HepG2 (cell line): ENCODE measurements around the gene HTD2. TPM values are rescaled to one million over a fixed set of nuclear protein-coding genes. Genes with fewer than 3 reads are reported as not detected.

Experiments used
- ATAC-seq: fragments of 200-7000 bp; cut with Tn5 transposase; 3 replicates; pipeline ENCODE4 v1.9.1; 2020; ENCODE audit warnings: mild to moderate bottlenecking, moderate library complexity
- BruUV-seq: library from RNA; stranded (reverse); fragments of 400-500 nt; replicated peaks from 2 replicates; lab custom pipeline; 2021; lab: Mats Ljungman, UMichigan
- CTCF ChIA-PET: fragments of 300-600 bp; formaldehyde crosslinking; extraction: SDS; loops from one replicate; lab custom pipeline; 2021; ENCODE audit warnings: low total read pairs, inconsistent platforms, low intra/inter-chr PET ratio; lab: Yijun Ruan, JAX
- POLR2A ChIA-PET: fragments of 350-600 bp; sonication (Branson Sonifier 250); formaldehyde crosslinking; loops from one replicate; lab custom pipeline; 2020; ENCODE audit warnings: antibody characterized with exemption, inconsistent platforms; lab: Yijun Ruan, JAX
- DNase-seq: peaks from one replicate; pipeline ENCODE4 v3.0.0-alpha.2; 2015; ENCODE audit warnings: low spot score
- FAIRE-seq: peaks from 3 replicates; lab custom pipeline; 2011; peaks lifted over from hg19 to GRCh38; lab: Jason Lieb, UNC
- H2AFZ ChIP-seq: one replicate; pipeline ENCODE4 v1.6.1; 2011; ENCODE audit warnings: low read length, inconsistent platforms
- H3K27ac ChIP-seq: fragments of 300-600 bp; 3 replicates; pipeline ENCODE4 v1.8.0; 2011; ENCODE audit warnings: mixed run types, mild to moderate bottlenecking, mixed read lengths, low read length, inconsistent platforms; ENCODE audit not compliant: insufficient read depth; ENCODE audit errors: extremely low read length
- H3K27me3 ChIP-seq, 2 experiments: fragments of 200-600 bp in 1 of 2; 2 replicates in 1 of 2; 3 replicates in 1 of 2; pipeline versions ENCODE4 v1.6.0 to v1.8.0; 2011; ENCODE audit warnings: low read length in 2 of 2, mild to moderate bottlenecking in 2 of 2, moderate library complexity in 2 of 2, inconsistent platforms in 1 of 2; ENCODE audit not compliant: insufficient read depth in 2 of 2, control insufficient read depth in 1 of 2
- H3K36me3 ChIP-seq, 2 experiments: fragments of 200-600 bp in 1 of 2; replicated peaks in 1 of 2; 2 replicates in 1 of 2; 3 replicates in 1 of 2; pipeline versions ENCODE4 v1.5.1 to v1.8.0; 2011; ENCODE audit warnings: low read length in 2 of 2, inconsistent platforms in 1 of 2; ENCODE audit not compliant: insufficient read depth in 2 of 2, control insufficient read depth in 1 of 2
- H3K4me1 ChIP-seq: 2 replicates; pipeline ENCODE4 v1.5.1; 2012; ENCODE audit warnings: low read length, inconsistent platforms; ENCODE audit not compliant: insufficient read depth
- H3K4me2 ChIP-seq: 2 replicates; pipeline ENCODE4 v1.6.0; 2011; ENCODE audit warnings: low read depth, low read length, inconsistent platforms
- H3K4me3 ChIP-seq, 3 experiments: fragments of 200-600 bp in 1 of 3; sonication (generic), shearing (Covaris generic) in 1 of 3; replicated peaks in 1 of 3; 2 replicates each; pipeline ENCODE4 v1.5.1; 2011 to 2016; ENCODE audit warnings: low read length in 3 of 3, inconsistent platforms in 2 of 3, low read depth in 2 of 3, mild to moderate bottlenecking in 2 of 3, control low read depth in 1 of 3, mixed read lengths in 1 of 3; ENCODE audit not compliant: insufficient read depth in 1 of 3
- H3K79me2 ChIP-seq: one replicate; pipeline ENCODE4 v1.6.1; 2011; ENCODE audit warnings: low read length, inconsistent platforms; ENCODE audit not compliant: insufficient read depth
- H3K9ac ChIP-seq: 2 replicates; pipeline ENCODE4 v1.6.0; 2011; ENCODE audit warnings: mild to moderate bottlenecking, low read depth, low read length, inconsistent platforms; ENCODE audit not compliant: insufficient read depth
- H3K9me3 ChIP-seq: 2 replicates; pipeline ENCODE4 v1.5.1; 2012; ENCODE audit warnings: mild to moderate bottlenecking, low read length
- H4K20me1 ChIP-seq: 2 replicates; pipeline ENCODE4 v1.6.0; 2011; ENCODE audit warnings: inconsistent platforms, mild to moderate bottlenecking, low read length, moderate library complexity; ENCODE audit not compliant: insufficient read depth
- DNMT3B ChIP-seq: conservative IDR thresholded peaks from 2 replicates; pipeline ENCODE4 v1.6.1; 2016; ENCODE audit warnings: missing biosample characterization, control low read depth
- ELF3 ChIP-seq: IDR thresholded peaks from 2 replicates; pipeline ENCODE4 v1.6.1; 2016; ENCODE audit warnings: missing genetic modification reagents, missing compliant biosample characterization
- NFIB ChIP-seq: sonication (generic); formaldehyde crosslinking; IDR thresholded peaks from 2 replicates; pipeline ENCODE4 v1.9.0; 2021; ENCODE audit warnings: missing genetic modification reagents, mild to moderate bottlenecking, borderline replicate concordance
- PRMT3 ChIP-seq: sonication (generic); formaldehyde crosslinking; IDR thresholded peaks from 2 replicates; pipeline ENCODE4 v1.8.1; 2022; ENCODE audit warnings: low read depth, mild to moderate bottlenecking, moderate library complexity, missing genetic modification reagents, borderline replicate concordance
- REXO4 ChIP-seq: sonication (generic); formaldehyde crosslinking; IDR thresholded peaks from 2 replicates; pipeline ENCODE4 v1.8.0; 2022; ENCODE audit warnings: missing genetic modification reagents, mild to moderate bottlenecking, borderline replicate concordance
- SKI ChIP-seq: fragments of 450-650 bp; IDR thresholded peaks from one replicate; pipeline ENCODE4 v1.6.1; 2018; ENCODE audit warnings: mild to moderate bottlenecking; ENCODE audit not compliant: partially characterized antibody
- ZMYM3 ChIP-seq: sonication (generic); formaldehyde crosslinking; IDR thresholded peaks from 2 replicates; pipeline ENCODE4 v1.5.1; 2020; ENCODE audit warnings: mild to moderate bottlenecking, missing genetic modification reagents
- ZNF460 ChIP-seq: sonication (generic); formaldehyde crosslinking; IDR thresholded peaks from 2 replicates; pipeline ENCODE4 v1.5.1; 2020; ENCODE audit warnings: missing genetic modification reagents, mild to moderate bottlenecking, borderline replicate concordance
- ZNF709 ChIP-seq: sonication (generic); formaldehyde crosslinking; IDR thresholded peaks from 2 replicates; pipeline ENCODE4 v1.5.0; 2020; ENCODE audit warnings: mild to moderate bottlenecking, missing genetic modification reagents
- ZNF83 ChIP-seq: sonication (generic); formaldehyde crosslinking; IDR thresholded peaks from 2 replicates; pipeline ENCODE4 v1.4.0; 2020; ENCODE audit warnings: missing genetic modification reagents, mild to moderate bottlenecking, borderline replicate concordance
- ZNF883 ChIP-seq: sonication (generic); formaldehyde crosslinking; IDR thresholded peaks from 2 replicates; pipeline ENCODE4 v1.5.1; 2020; ENCODE audit warnings: mild to moderate bottlenecking, missing genetic modification reagents; ENCODE audit errors: not compliant biosample characterization
- WGBS: methylation state at CpG from one replicate; pipeline ENCODE4 v1.1.6; 2017; ENCODE audit warnings: low lambda C conversion rate; 5-methylcytosine and 5-hydroxymethylcytosine counted together
- in situ Hi-C: cut with HindIII; loops from 2 replicates; pipeline ENCODE4 v1.10.0; 2017; ENCODE audit warnings: low pct_unique_long_range_greater_than_20kb; ENCODE audit not compliant: extremely low pct_ligation_motif_present
- intact Hi-C: fragments of 100-400 bp; cut with micrococcal nuclease; formaldehyde crosslinking; loops from one replicate; pipeline ENCODE4 v1.10.0; 2022; ENCODE audit not compliant: unreplicated experiment
- polyA plus RNA-seq, 8 experiments: library from polyadenylated mRNA; depleted of rRNA in 3 of 8; stranded (reverse) in 7 of 8; unstranded in 1 of 8; fragments of >200 nt; fragmentation: Illumina TruSeq in 4 of 8; extraction: Trizol in 4 of 8; gene quantifications; 2 replicates each; pipeline versions ENCODE4 v1.2.1 to v1.2.3, GENCODE V29; 2011 to 2016; ENCODE audit warnings: low read depth in 4 of 8, missing spikeins in 1 of 8, mixed read lengths in 1 of 8; ENCODE audit not compliant: insufficient read depth in 1 of 8
- total RNA-seq, 5 experiments: library from RNA; depleted of rRNA; stranded (reverse); fragments of >200 nt; fragmentation: Illumina TruSeq; extraction: Trizol; gene quantifications; 2 replicates each; pipeline ENCODE4 v1.2.3, GENCODE V29; 2016; ENCODE audit warnings: low read depth in 1 of 5
- TF ChIP-seq, protein P1 (sequence below): sonication (generic); formaldehyde crosslinking; IDR thresholded peaks from 2 replicates; pipeline ENCODE4 v1.4.0; 2020; ENCODE audit warnings: missing genetic modification reagents, low read depth, mild to moderate bottlenecking, borderline replicate concordance
- TF ChIP-seq, protein P2 (sequence below): IDR thresholded peaks from 2 replicates; pipeline ENCODE4 v1.6.1; 2016; ENCODE audit warnings: low read depth, borderline replicate concordance
- TF ChIP-seq, protein P3 (sequence below): sonication (generic); formaldehyde crosslinking; IDR thresholded peaks from 2 replicates; pipeline ENCODE4 v1.4.0; 2020; ENCODE audit warnings: missing genetic modification reagents
- TF ChIP-seq, protein P4 (sequence below): sonication (generic); formaldehyde crosslinking; IDR thresholded peaks from 2 replicates; pipeline ENCODE4 v1.5.1; 2020; ENCODE audit warnings: mild to moderate bottlenecking, missing genetic modification reagents, borderline replicate concordance

The HTD2 gene
- total and polyA plus RNA-seq, 2 of the 13 experiments (the other 11 are each of a cell fraction or from before 2014, with no cell fraction given) = 8.6 to 13.7 TPM

DNA sequence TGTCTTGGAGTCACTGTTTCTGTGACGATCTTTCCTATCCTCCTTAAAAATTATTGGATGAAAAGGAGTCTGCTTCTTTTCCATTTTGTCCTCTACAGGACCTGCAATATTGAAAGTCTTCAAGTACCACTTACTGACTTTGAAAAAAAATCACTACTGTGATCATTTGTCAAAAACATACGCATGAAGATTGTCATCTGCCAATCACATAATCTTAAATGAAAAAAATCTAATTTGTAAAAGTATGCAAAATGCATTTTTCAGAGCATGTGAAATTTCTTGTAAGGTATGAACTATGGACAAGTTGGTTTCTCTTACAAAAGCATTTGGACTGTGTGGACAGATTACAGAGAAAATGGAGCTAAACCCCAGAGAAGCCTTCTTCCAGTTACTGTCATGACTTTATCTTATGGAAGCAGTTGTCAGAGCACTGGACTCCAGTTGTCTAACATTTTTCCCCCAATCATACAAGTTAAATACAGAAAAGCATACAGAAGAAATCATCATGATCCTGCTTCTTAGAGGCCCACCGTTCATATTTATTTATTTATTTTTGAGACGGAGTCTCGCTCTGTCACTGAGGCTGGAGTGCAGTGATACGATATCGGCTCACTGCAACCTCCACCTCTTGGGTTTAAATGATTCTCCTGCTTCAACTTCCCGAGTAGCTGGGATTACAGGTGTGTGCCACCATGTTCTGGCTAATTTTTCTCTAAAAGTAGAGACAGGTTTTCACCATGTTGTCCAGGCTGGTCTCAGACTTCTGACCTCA lies 23.0 kb downstream of the HTD2 start:
- Histone ChIP-seq H3K79me2 (peaks cover 7% of the 10 kb centered on the region), H3K9ac (no peak overlapping the region), H3K9me3 (no peaks in the 10 kb centered on the region), H4K20me1 (no peaks in the 10 kb centered on the region), H3K36me3 (no peaks in the 10 kb centered on the region), H3K27me3 (no peaks in the 10 kb centered on the region; a peak in 1 of 5 replicates), H3K27ac (no peak overlapping the region), H3K4me3 (no peak overlapping the region), H3K4me2 (no peak overlapping the region), H2AFZ (no peak overlapping the region)
- no peak for FAIRE-seq
- no peak for DNase-seq
- POLR2A ChIA-PET = no interaction called here
- CTCF ChIA-PET = no interaction called here
- ATAC-seq = no peak
- no TSS peak for BruUV-seq
- TF ChIP-seq ZNF883 (CRISPR knock-in tag) = no peak
- no peak for TF ChIP-seq REXO4
- no peak for TF ChIP-seq ZNF709 (CRISPR knock-in tag)
- TF ChIP-seq DNMT3B (CRISPR knock-in tag) = no peak
- no peak for TF ChIP-seq ELF3
- TF ChIP-seq, protein P1, sequence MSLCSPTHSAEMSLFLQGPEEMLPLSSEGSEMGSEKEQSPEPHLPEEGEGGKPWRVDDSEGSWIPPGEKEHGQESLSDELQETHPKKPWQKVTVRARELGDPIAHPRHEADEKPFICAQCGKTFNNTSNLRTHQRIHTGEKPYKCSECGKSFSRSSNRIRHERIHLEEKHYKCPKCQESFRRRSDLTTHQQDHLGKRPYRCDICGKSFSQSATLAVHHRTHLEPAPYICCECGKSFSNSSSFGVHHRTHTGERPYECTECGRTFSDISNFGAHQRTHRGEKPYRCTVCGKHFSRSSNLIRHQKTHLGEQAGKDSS = no peak
- no peak for TF ChIP-seq ZNF460 (CRISPR knock-in tag)
- TF ChIP-seq NFIB (CRISPR knock-in tag) = no peak
- TF ChIP-seq ZMYM3 (CRISPR knock-in tag) = no peak
- TF ChIP-seq SKI = no peak
- TF ChIP-seq, protein P2, sequence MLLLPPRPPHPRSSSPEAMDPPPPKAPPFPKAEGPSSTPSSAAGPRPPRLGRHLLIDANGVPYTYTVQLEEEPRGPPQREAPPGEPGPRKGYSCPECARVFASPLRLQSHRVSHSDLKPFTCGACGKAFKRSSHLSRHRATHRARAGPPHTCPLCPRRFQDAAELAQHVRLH = no peak
- TF ChIP-seq PRMT3 (CRISPR knock-in tag) = no peak
- TF ChIP-seq, protein P3, sequence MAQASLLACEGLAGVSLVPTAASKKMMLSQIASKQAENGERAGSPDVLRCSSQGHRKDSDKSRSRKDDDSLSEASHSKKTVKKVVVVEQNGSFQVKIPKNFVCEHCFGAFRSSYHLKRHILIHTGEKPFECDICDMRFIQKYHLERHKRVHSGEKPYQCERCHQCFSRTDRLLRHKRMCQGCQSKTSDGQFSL (CRISPR knock-in tag) = no peak
- no peak for TF ChIP-seq ZNF83
- TF ChIP-seq, protein P4, sequence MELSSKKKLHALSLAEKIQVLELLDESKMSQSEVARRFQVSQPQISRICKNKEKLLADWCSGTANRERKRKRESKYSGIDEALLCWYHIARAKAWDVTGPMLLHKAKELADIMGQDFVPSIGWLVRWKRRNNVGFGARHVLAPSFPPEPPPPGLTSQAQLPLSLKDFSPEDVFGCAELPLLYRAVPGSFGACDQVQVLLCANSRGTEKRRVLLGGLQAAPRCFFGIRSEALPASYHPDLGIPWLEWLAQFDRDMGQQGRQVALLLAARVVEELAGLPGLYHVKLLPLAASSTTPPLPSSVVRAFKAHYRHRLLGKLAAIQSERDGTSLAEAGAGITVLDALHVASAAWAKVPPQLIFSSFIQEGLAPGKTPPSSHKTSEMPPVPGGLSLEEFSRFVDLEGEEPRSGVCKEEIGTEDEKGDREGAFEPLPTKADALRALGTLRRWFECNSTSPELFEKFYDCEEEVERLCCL (CRISPR knock-in tag) = no peak
- TF ChIP-seq, all 625 proteins: peak for 0
- intact Hi-C loops = no loop called here
- peaks cover 55% of the 10 kb centered on the region for H3K4me1 ChIP-seq
- 66% methylated on average over 8 of the region's 8 CpGs for WGBS
- in situ Hi-C loops = loop anchor here (10.0 kb wide), 1 partner anchor 205 kb away; the partner anchor contains the start of gene ACOX2
